ENCODE measurements around the gene CDHR3. TPM values are rescaled to one million over a fixed set of nuclear protein-coding genes. Genes with fewer than 3 reads are reported as not detected.

CDHR3 gene
- total RNA-seq, 2 experiments from 2014 or later = 0.42 to 2.8 TPM

DNA sequence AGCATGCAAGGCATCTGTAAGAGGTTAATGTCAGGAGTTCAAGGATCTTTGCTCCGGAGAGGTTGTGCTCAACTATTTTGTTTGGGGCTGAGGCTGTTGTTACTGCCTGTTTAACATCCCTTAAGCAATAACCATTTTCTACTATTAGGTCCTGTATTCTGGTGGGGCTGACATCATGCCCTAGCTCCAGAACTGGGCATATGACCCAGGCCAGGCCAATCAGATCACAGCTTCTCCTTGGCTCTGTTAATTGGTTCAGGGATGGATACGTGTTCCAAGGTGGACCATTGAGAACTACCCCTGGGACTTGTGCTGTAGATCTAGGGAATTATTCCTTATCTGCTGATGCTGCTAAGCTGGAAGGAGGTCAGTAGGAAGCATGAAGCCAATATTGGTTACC is 82.1 kb downstream of the CDHR3 start:
- Histone ChIP-seq H3K79me2 (ENCODE audit: insufficient read depth, low read depth, low read length) (no peaks in the 10 kb centered on the region), H3K9me3 (ENCODE audit: low read length) (no peaks in the 10 kb centered on the region), H3K27ac (ENCODE audit: low read depth, low read length, poor library complexity, severe bottlenecking) (no peak overlapping the region), H3K36me3 (ENCODE audit: insufficient read depth, low read length) (no peaks in the 10 kb centered on the region), H3K4me2 (ENCODE audit: low read length) (no peak overlapping the region), H3K9me2 (ENCODE audit: insufficient read depth, low read length) (no peaks in the 10 kb centered on the region), H3K4me3 (ENCODE audit: low read depth, low read length, poor library complexity, severe bottlenecking) (no peak overlapping the region), H2AFZ (ENCODE audit: low read length) (no peak overlapping the region), H4K20me1 (ENCODE audit: insufficient read depth, low read length) (no peaks in the 10 kb centered on the region), H3K4me1 (ENCODE audit: insufficient read depth, low read length, poor library complexity, severe bottlenecking) (peaks cover 28% of the 10 kb centered on the region)
- intact Hi-C loops (cut with micrococcal nuclease; ENCODE audit: unreplicated experiment) = loop anchor here (10.0 kb wide), 2 partner anchors 360 to 420 kb away; no protein-coding TSS in a partner anchor
- TF ChIP-seq EZH2phosphoT487 (IDR thresholded peaks at IDR 0.05; ENCODE audit: borderline replicate concordance, low read depth, low read length) = no peak
- TF ChIP-seq, protein P1, sequence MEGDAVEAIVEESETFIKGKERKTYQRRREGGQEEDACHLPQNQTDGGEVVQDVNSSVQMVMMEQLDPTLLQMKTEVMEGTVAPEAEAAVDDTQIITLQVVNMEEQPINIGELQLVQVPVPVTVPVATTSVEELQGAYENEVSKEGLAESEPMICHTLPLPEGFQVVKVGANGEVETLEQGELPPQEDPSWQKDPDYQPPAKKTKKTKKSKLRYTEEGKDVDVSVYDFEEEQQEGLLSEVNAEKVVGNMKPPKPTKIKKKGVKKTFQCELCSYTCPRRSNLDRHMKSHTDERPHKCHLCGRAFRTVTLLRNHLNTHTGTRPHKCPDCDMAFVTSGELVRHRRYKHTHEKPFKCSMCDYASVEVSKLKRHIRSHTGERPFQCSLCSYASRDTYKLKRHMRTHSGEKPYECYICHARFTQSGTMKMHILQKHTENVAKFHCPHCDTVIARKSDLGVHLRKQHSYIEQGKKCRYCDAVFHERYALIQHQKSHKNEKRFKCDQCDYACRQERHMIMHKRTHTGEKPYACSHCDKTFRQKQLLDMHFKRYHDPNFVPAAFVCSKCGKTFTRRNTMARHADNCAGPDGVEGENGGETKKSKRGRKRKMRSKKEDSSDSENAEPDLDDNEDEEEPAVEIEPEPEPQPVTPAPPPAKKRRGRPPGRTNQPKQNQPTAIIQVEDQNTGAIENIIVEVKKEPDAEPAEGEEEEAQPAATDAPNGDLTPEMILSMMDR (conservative IDR thresholded peaks at IDR 0.05; ENCODE audit: low read length) = no peak
- no TSS peak for BruUV-seq (replicated peaks)
- DNase-seq (ENCODE audit: low spot score) = no peak
- ChIA-PET POLR2A (interaction anchor here (0.5 to 0.7 kb wide), 2 partner anchors 16 to 277 kb away, joined by 3 to 5 read pairs; no protein-coding TSS in a partner anchor), CTCF (ENCODE audit: unreplicated experiment) (no interaction called here)

DNA sequence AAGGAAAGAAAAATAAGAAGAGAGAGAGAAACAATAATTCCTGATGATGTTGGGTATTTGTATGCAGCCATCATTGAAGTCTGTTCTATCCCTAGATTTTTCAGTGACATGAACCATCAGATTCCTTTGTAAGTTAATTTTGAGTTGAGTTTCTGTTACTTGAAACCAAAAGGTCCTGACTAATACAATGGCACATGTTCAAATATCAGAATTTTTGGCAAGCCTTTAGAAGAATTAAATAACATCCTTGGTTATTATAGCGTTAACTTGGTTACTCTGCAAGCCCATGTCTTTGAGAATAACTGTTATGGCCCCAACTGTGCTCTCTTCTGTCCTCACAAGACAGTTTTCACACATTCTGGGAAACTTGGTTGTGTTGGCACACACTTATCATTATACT is 82.5 kb downstream of the CDHR3 start:
- no TSS peak for BruUV-seq (replicated peaks)
- CTCF ChIA-PET (ENCODE audit: unreplicated experiment) = no interaction called here
- Histone ChIP-seq H3K4me2 (ENCODE audit: low read length) (no peak overlapping the region), H3K27ac (ENCODE audit: low read depth, low read length, poor library complexity, severe bottlenecking) (no peak overlapping the region), H3K4me1 (ENCODE audit: insufficient read depth, low read length, poor library complexity, severe bottlenecking) (peaks cover 32% of the 10 kb centered on the region), H3K36me3 (ENCODE audit: insufficient read depth, low read length) (no peaks in the 10 kb centered on the region), H3K9me2 (ENCODE audit: insufficient read depth, low read length) (no peaks in the 10 kb centered on the region), H4K20me1 (ENCODE audit: insufficient read depth, low read length) (no peaks in the 10 kb centered on the region), H3K4me3 (ENCODE audit: low read depth, low read length, poor library complexity, severe bottlenecking) (no peak overlapping the region), H2AFZ (ENCODE audit: low read length) (no peak overlapping the region), H3K9me3 (ENCODE audit: low read length) (no peaks in the 10 kb centered on the region), H3K79me2 (ENCODE audit: insufficient read depth, low read depth, low read length) (no peaks in the 10 kb centered on the region)
- POLR2A ChIA-PET = interaction anchor here (0.5 to 0.7 kb wide), 2 partner anchors 16 to 278 kb away, joined by 3 to 5 read pairs; no protein-coding TSS in a partner anchor
- DNase-seq (ENCODE audit: low spot score) = no peak
- no peak for TF ChIP-seq EZH2phosphoT487 (IDR thresholded peaks at IDR 0.05; ENCODE audit: borderline replicate concordance, low read depth, low read length)
- TF ChIP-seq, protein P1 (conservative IDR thresholded peaks at IDR 0.05; ENCODE audit: low read length) = no peak
- intact Hi-C loops (cut with micrococcal nuclease; ENCODE audit: unreplicated experiment) = loop anchor here (10.0 kb wide), 2 partner anchors 361 to 419 kb away; no protein-coding TSS in a partner anchor

DNA sequence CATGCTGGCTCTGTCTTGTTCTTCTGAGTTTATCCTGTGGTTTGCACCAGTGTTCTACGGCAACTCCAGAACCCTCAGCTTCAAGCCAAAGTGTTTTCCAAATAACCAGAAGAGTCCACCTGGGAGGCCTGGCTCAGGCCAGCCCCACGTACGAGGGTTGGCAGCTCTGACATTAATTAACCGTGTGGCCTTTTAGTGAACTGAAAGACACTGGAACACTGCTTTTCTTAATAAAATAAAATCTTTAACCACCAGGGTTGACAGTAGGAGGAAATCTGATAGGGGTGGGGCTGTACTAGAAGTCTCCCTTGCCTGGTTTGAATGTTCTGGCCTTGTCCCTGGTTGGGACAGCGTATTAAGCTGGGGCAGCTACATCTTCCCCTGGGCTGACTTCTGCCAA is 84.1 kb downstream of the CDHR3 start:
- H3K4me1 ChIP-seq (ENCODE audit: insufficient read depth, low read length, poor library complexity, severe bottlenecking) = peaks cover 35% of the 10 kb centered on the region
- POLR2A ChIA-PET = interaction anchor here (0.6 to 1.6 kb wide), 8 partner anchors 11 to 113 kb away, joined by 3 to 4 read pairs (median 3); no protein-coding TSS in a partner anchor
- no peak overlapping the region for H3K4me2 ChIP-seq (ENCODE audit: low read length)
- no peaks in the 10 kb centered on the region for H4K20me1 ChIP-seq (ENCODE audit: insufficient read depth, low read length)
- peaks cover 14% of the 10 kb centered on the region; the same call in 1 of the 2 replicates for H3K9me3 ChIP-seq (ENCODE audit: low read length)
- no peak overlapping the region for H3K27ac ChIP-seq (ENCODE audit: low read depth, low read length, poor library complexity, severe bottlenecking)
- H2AFZ ChIP-seq (ENCODE audit: low read length) = no peak overlapping the region
- H3K4me3 ChIP-seq (ENCODE audit: low read depth, low read length, poor library complexity, severe bottlenecking) = no peak overlapping the region
- intact Hi-C loops (cut with micrococcal nuclease; ENCODE audit: unreplicated experiment) = loop anchor here (10.0 kb wide), 2 partner anchors 362 to 418 kb away; no protein-coding TSS in a partner anchor
- no peak for TF ChIP-seq EZH2phosphoT487 (IDR thresholded peaks at IDR 0.05; ENCODE audit: borderline replicate concordance, low read depth, low read length)
- TF ChIP-seq, protein P1 (conservative IDR thresholded peaks at IDR 0.05; ENCODE audit: low read length) = no peak
- CTCF ChIA-PET (ENCODE audit: unreplicated experiment) = interaction anchor here (0.7 to 1.5 kb wide), 3 partner anchors 11 to 109 kb away, joined by 4 to 7 read pairs (median 5); no protein-coding TSS in a partner anchor
- no peaks in the 10 kb centered on the region for H3K79me2 ChIP-seq (ENCODE audit: insufficient read depth, low read depth, low read length)
- BruUV-seq (replicated peaks) = no TSS peak
- DNase-seq (ENCODE audit: low spot score) = no peak
- H3K36me3 ChIP-seq (ENCODE audit: insufficient read depth, low read length) = peaks cover 11% of the 10 kb centered on the region; the same call in 1 of the 2 replicates
- H3K9me2 ChIP-seq (ENCODE audit: insufficient read depth, low read length) = no peaks in the 10 kb centered on the region

Data from OCI-LY7 (cell line).